Lower leg skin (tissue), 3 donors: ENCODE data around the gene DDX10.

ENCODE experiments used
- POLR2A ChIP-seq, 2 donors: fragments of 450-650 bp; IDR thresholded peaks; one replicate each; pipeline ENCODE4 v1.6.1; 2016 to 2017; ENCODE audit warnings: antibody characterized with exemption in 2 of 2, mild to moderate bottlenecking in 1 of 2, moderate library complexity in 1 of 2
- TF ChIP-seq, protein P1 (sequence below), 3 donors: fragments of 450-650 bp; IDR thresholded peaks; one replicate each; pipeline ENCODE4 v1.5.1; 2016; ENCODE audit warnings: antibody characterized with exemption in 3 of 3, mild to moderate bottlenecking in 3 of 3, moderate library complexity in 2 of 3

DNA sequence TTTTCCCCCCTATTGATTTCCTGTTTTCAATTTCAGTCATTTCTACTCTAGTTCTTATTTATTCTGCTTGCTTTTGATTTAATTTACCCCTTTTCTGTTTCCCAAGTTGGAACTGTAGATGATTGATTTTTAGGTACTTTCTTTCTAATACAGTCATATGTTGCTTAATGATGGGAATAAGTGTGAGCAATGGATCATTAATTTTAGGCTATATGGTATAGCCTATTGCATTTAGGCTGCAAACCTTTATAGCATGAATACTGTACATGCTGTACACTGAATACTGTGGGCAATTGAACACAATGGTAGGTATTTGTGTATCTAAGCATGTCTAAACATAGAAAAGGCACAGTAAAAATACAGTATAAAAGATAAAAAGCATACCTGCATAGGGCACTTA, 44.9 kb downstream of the DDX10 start:
- no peak for TF ChIP-seq POLR2A (IDR thresholded peaks at IDR 0.05)
- TF ChIP-seq, protein P1, sequence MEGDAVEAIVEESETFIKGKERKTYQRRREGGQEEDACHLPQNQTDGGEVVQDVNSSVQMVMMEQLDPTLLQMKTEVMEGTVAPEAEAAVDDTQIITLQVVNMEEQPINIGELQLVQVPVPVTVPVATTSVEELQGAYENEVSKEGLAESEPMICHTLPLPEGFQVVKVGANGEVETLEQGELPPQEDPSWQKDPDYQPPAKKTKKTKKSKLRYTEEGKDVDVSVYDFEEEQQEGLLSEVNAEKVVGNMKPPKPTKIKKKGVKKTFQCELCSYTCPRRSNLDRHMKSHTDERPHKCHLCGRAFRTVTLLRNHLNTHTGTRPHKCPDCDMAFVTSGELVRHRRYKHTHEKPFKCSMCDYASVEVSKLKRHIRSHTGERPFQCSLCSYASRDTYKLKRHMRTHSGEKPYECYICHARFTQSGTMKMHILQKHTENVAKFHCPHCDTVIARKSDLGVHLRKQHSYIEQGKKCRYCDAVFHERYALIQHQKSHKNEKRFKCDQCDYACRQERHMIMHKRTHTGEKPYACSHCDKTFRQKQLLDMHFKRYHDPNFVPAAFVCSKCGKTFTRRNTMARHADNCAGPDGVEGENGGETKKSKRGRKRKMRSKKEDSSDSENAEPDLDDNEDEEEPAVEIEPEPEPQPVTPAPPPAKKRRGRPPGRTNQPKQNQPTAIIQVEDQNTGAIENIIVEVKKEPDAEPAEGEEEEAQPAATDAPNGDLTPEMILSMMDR (IDR thresholded peaks at IDR 0.05), result no peak
